Measurements from ENCODE around the gene WNT6. TPM values are rescaled to one million over a fixed set of nuclear protein-coding genes. Genes with fewer than 3 reads are reported as not detected.
A peak's percentile ranks its signal among the peaks of the same experiment; 100 is the strongest.
"Not testable (repeated sequence)": the region's sequence is repeated elsewhere in the genome, so short reads cannot be mapped to it uniquely, and the experiment has no call there.

Gene WNT6
- total RNA-seq, 1 donor from 2014 or later: not detected

GRCh38 chr2:218830526-218831306 is 28.9 kb upstream of the WNT6 start:
- DNase-seq: no peak

- DNase-seq: no peak
Observed at GRCh38 chr2:218831378-218831990, 28.1 kb upstream of the WNT6 start, which contains the start of gene PRKAG3. PRKAG3 (minus strand) TSS chr2:218831803.

GRCh38 chr2:218832081-218832480 is 27.5 kb upstream of the WNT6 start:
- no peak for DNase-seq

GRCh38 chr2:218832520-218832919 is 27.1 kb upstream of the WNT6 start:
- DNase-seq: peak; percentile 66

GRCh38 chr2:218833023-218833609 is 26.5 kb upstream of the WNT6 start:
- DNase-seq: no peak

- no peak for DNase-seq
Observed at GRCh38 chr2:218834685-218835084, 24.9 kb upstream of the WNT6 start.

- no peak for DNase-seq
Observed at GRCh38 chr2:218837495-218837894, 22.1 kb upstream of the WNT6 start.

- DNase-seq: no peak
Observed at GRCh38 chr2:218839430-218839829, 20.2 kb upstream of the WNT6 start.

- no peak for DNase-seq
Observed at GRCh38 chr2:218839888-218840287, 19.7 kb upstream of the WNT6 start.

- not testable (repeated sequence) for DNase-seq
Observed at GRCh38 chr2:218844334-218844733, 15.3 kb upstream of the WNT6 start.

GRCh38 chr2:218846963-218847362 is 12.6 kb upstream of the WNT6 start:
- DNase-seq: not testable (repeated sequence)

- DNase-seq: no peak
Observed at GRCh38 chr2:218849721-218850120, 9.9 kb upstream of the WNT6 start.

- no peak for DNase-seq
Observed at GRCh38 chr2:218850796-218851195, 8.8 kb upstream of the WNT6 start.

- no peak for DNase-seq
Observed at GRCh38 chr2:218851286-218851685, 8.3 kb upstream of the WNT6 start.

GRCh38 chr2:218852911-218853667 is 6.5 kb upstream of the WNT6 start:
- DNase-seq: peak; percentile 80

- DNase-seq: no peak
Observed at GRCh38 chr2:218853766-218854165, 5.8 kb upstream of the WNT6 start.

- no peak for DNase-seq
Observed at GRCh38 chr2:218854860-218855259, 4.7 kb upstream of the WNT6 start.

- no peak for DNase-seq
Observed at GRCh38 chr2:218855305-218856166, 4.1 kb upstream of the WNT6 start.

- no peak for DNase-seq
Observed at GRCh38 chr2:218856167-218856895, 3.3 kb upstream of the WNT6 start.

GRCh38 chr2:218856896-218857243 is 2.7 kb upstream of the WNT6 start:
- no peak for DNase-seq

- DNase-seq: no peak
Observed at GRCh38 chr2:218857371-218858137, 2.1 kb upstream of the WNT6 start.

Measured in dermis blood vessel endothelial cell (primary cell).